ENCODE measurements around the gene ATP2B3.

ATP2B3 gene

GRCh38 chrX:153517423-153517822 lies at the start of gene ATP2B3:
Gene ATP2B3, plus strand, starts transcription at chrX:153517642. Its CDS starts 18,606 bp downstream, at chrX:153536248.
- no CpG with 5 or more reads among the region's 50 CpGs for WGBS (ENCODE audit: insufficient coverage, insufficient read length)
- Histone ChIP-seq H3K36me3 (ENCODE audit: control insufficient read depth, insufficient read depth, low read length) (no peaks in the 10 kb centered on the region), H3K9me3 (ENCODE audit: control insufficient read depth, insufficient read depth, low read length) (no peaks in the 10 kb centered on the region), H3K4me1 (ENCODE audit: control insufficient read depth, insufficient read depth, low read length) (no peaks in the 10 kb centered on the region), H3K4me3 (ENCODE audit: low read length) (peak within 1 kb of the TSS; percentile 56; the same call in 1 of the 2 replicates), H3K27ac (ENCODE audit: low read length) (no peak within 1 kb of the TSS), H3K27me3 (ENCODE audit: control insufficient read depth, insufficient read depth, low read length) (peaks cover 24% of the 10 kb centered on the region; the same call in 1 of the 2 replicates)
- DNase-seq (ENCODE audit: low read depth, low spot score), result no peak

- no peaks in the 10 kb centered on the region for H3K4me1 ChIP-seq (ENCODE audit: control insufficient read depth, insufficient read depth, low read length)
- no CpG with 5 or more reads among the region's 12 CpGs for WGBS (ENCODE audit: insufficient coverage, insufficient read length)
- DNase-seq (ENCODE audit: low read depth, low spot score), result no peak
- H3K27me3 ChIP-seq (ENCODE audit: control insufficient read depth, insufficient read depth, low read length), result no peaks in the 10 kb centered on the region
- H3K36me3 ChIP-seq (ENCODE audit: control insufficient read depth, insufficient read depth, low read length), result peaks cover 6% of the 10 kb centered on the region
- H3K9me3 ChIP-seq (ENCODE audit: control insufficient read depth, insufficient read depth, low read length), result no peaks in the 10 kb centered on the region
- no peak overlapping the region for H3K4me3 ChIP-seq (ENCODE audit: low read length)
- H3K27ac ChIP-seq (ENCODE audit: low read length), result no peak overlapping the region
These were observed 49.3 kb upstream of the ATP2B3 start for GRCh38 chrX:153468008-153468580.

- no CpG with 5 or more reads among the region's 32 CpGs for WGBS (ENCODE audit: insufficient coverage, insufficient read length)
- H3K4me1 ChIP-seq (ENCODE audit: control insufficient read depth, insufficient read depth, low read length), result no peaks in the 10 kb centered on the region
- DNase-seq (ENCODE audit: low read depth, low spot score), result no peak
- no peaks in the 10 kb centered on the region; the same call in 1 of the 2 replicates for H3K27me3 ChIP-seq (ENCODE audit: control insufficient read depth, insufficient read depth, low read length)
- peaks cover 6% of the 10 kb centered on the region; the same call in 1 of the 2 replicates for H3K36me3 ChIP-seq (ENCODE audit: control insufficient read depth, insufficient read depth, low read length)
- H3K4me3 ChIP-seq (ENCODE audit: low read length), result peak overlapping the region; percentile 96
- H3K27ac ChIP-seq (ENCODE audit: low read length), result no peak overlapping the region
- no peaks in the 10 kb centered on the region for H3K9me3 ChIP-seq (ENCODE audit: control insufficient read depth, insufficient read depth, low read length)
These were observed 47.5 kb upstream of the ATP2B3 start for GRCh38 chrX:153469811-153470410.

GRCh38 chrX:153470411-153471363 lies 46.8 kb upstream of the ATP2B3 start, which contains the start of gene HAUS7:
Gene HAUS7, minus strand, starts transcription at chrX:153470576. Its CDS starts 19 bp downstream, at chrX:153470557.
- DNase-seq (ENCODE audit: low read depth, low spot score), result no peak
- Histone ChIP-seq H3K36me3 (ENCODE audit: control insufficient read depth, insufficient read depth, low read length) (peaks cover 6% of the 10 kb centered on the region; the same call in 1 of the 2 replicates), H3K4me1 (ENCODE audit: control insufficient read depth, insufficient read depth, low read length) (peaks cover 2% of the 10 kb centered on the region; the same call in 1 of the 2 replicates), H3K9me3 (ENCODE audit: control insufficient read depth, insufficient read depth, low read length) (no peaks in the 10 kb centered on the region), H3K4me3 (ENCODE audit: low read length) (peak within 1 kb of the TSS; percentile 96), H3K27ac (ENCODE audit: low read length) (no peak within 1 kb of the TSS), H3K27me3 (ENCODE audit: control insufficient read depth, insufficient read depth, low read length) (peaks cover 6% of the 10 kb centered on the region; the same call in 1 of the 2 replicates)
- no CpG with 5 or more reads among the region's 70 CpGs for WGBS (ENCODE audit: insufficient coverage, insufficient read length)

GRCh38 chrX:153471663-153472280 lies 45.7 kb upstream of the ATP2B3 start:
- Histone ChIP-seq H3K9me3 (ENCODE audit: control insufficient read depth, insufficient read depth, low read length) (no peaks in the 10 kb centered on the region), H3K4me1 (ENCODE audit: control insufficient read depth, insufficient read depth, low read length) (peaks cover 2% of the 10 kb centered on the region; the same call in 1 of the 2 replicates), H3K27ac (ENCODE audit: low read length) (no peak overlapping the region), H3K36me3 (ENCODE audit: control insufficient read depth, insufficient read depth, low read length) (peaks cover 6% of the 10 kb centered on the region; the same call in 1 of the 2 replicates), H3K4me3 (ENCODE audit: low read length) (no peak overlapping the region), H3K27me3 (ENCODE audit: control insufficient read depth, insufficient read depth, low read length) (peaks cover 6% of the 10 kb centered on the region; the same call in 1 of the 2 replicates)
- WGBS (ENCODE audit: insufficient coverage, insufficient read length), result no CpG with 5 or more reads among the region's 11 CpGs
- DNase-seq (ENCODE audit: low read depth, low spot score), result no peak

- no peak overlapping the region for H3K4me3 ChIP-seq (ENCODE audit: low read length)
- WGBS (ENCODE audit: insufficient coverage, insufficient read length), result no CpG with 5 or more reads among the region's 10 CpGs
These were observed 44.3 kb upstream of the ATP2B3 start for GRCh38 chrX:153473126-153473525.

GRCh38 chrX:153474266-153474665 lies 43.2 kb upstream of the ATP2B3 start:
- WGBS (ENCODE audit: insufficient coverage, insufficient read length), result no CpG with 5 or more reads among the region's 10 CpGs
- H3K4me3 ChIP-seq (ENCODE audit: low read length), result no peak overlapping the region
- DNase-seq (ENCODE audit: low read depth, low spot score), result no peak
- no peak overlapping the region for H3K27ac ChIP-seq (ENCODE audit: low read length)
- H3K9me3 ChIP-seq (ENCODE audit: control insufficient read depth, insufficient read depth, low read length), result no peaks in the 10 kb centered on the region
- peaks cover 6% of the 10 kb centered on the region; the same call in 1 of the 2 replicates for H3K27me3 ChIP-seq (ENCODE audit: control insufficient read depth, insufficient read depth, low read length)
- H3K4me1 ChIP-seq (ENCODE audit: control insufficient read depth, insufficient read depth, low read length), result peaks cover 11% of the 10 kb centered on the region
- no peaks in the 10 kb centered on the region for H3K36me3 ChIP-seq (ENCODE audit: control insufficient read depth, insufficient read depth, low read length)

More at GRCh38 chrX:153473126-153473525, 44.3 kb upstream of the ATP2B3 start:
- Histone ChIP-seq H3K4me1 (ENCODE audit: control insufficient read depth, insufficient read depth, low read length) (peaks cover 10% of the 10 kb centered on the region), H3K9me3 (ENCODE audit: control insufficient read depth, insufficient read depth, low read length) (no peaks in the 10 kb centered on the region), H3K27ac (ENCODE audit: low read length) (no peak overlapping the region), H3K36me3 (ENCODE audit: control insufficient read depth, insufficient read depth, low read length) (peaks cover 3% of the 10 kb centered on the region; the same call in 1 of the 2 replicates), H3K27me3 (ENCODE audit: control insufficient read depth, insufficient read depth, low read length) (peaks cover 6% of the 10 kb centered on the region; the same call in 1 of the 2 replicates)
- no peak for DNase-seq (ENCODE audit: low read depth, low spot score)

- H3K27me3 ChIP-seq (ENCODE audit: control insufficient read depth, insufficient read depth, low read length), result peaks cover 6% of the 10 kb centered on the region; the same call in 1 of the 2 replicates
- H3K36me3 ChIP-seq (ENCODE audit: control insufficient read depth, insufficient read depth, low read length), result no peaks in the 10 kb centered on the region
- H3K4me1 ChIP-seq (ENCODE audit: control insufficient read depth, insufficient read depth, low read length), result peaks cover 11% of the 10 kb centered on the region
- no CpG with 5 or more reads among the region's 59 CpGs for WGBS (ENCODE audit: insufficient coverage, insufficient read length)
- H3K4me3 ChIP-seq (ENCODE audit: low read length), result no peak overlapping the region; the same call in 1 of the 2 replicates
- no peaks in the 10 kb centered on the region for H3K9me3 ChIP-seq (ENCODE audit: control insufficient read depth, insufficient read depth, low read length)
- DNase-seq (ENCODE audit: low read depth, low spot score), result no peak
- no peak overlapping the region for H3K27ac ChIP-seq (ENCODE audit: low read length)
These were observed 42.7 kb upstream of the ATP2B3 start for GRCh38 chrX:153474718-153475117.

- H3K9me3 ChIP-seq (ENCODE audit: control insufficient read depth, insufficient read depth, low read length), result no peaks in the 10 kb centered on the region
- H3K27me3 ChIP-seq (ENCODE audit: control insufficient read depth, insufficient read depth, low read length), result peaks cover 6% of the 10 kb centered on the region; the same call in 1 of the 2 replicates
- no CpG with 5 or more reads among the region's 7 CpGs for WGBS (ENCODE audit: insufficient coverage, insufficient read length)
- H3K4me3 ChIP-seq (ENCODE audit: low read length), result no peak overlapping the region
- H3K4me1 ChIP-seq (ENCODE audit: control insufficient read depth, insufficient read depth, low read length), result peaks cover 11% of the 10 kb centered on the region
- H3K27ac ChIP-seq (ENCODE audit: low read length), result no peak overlapping the region
- H3K36me3 ChIP-seq (ENCODE audit: control insufficient read depth, insufficient read depth, low read length), result no peaks in the 10 kb centered on the region
- DNase-seq (ENCODE audit: low read depth, low spot score), result no peak
These were observed 42.2 kb upstream of the ATP2B3 start for GRCh38 chrX:153475271-153475670.
